ENCODE measurements around the gene PBXIP1. TPM values are rescaled to one million over a fixed set of nuclear protein-coding genes. Genes with fewer than 3 reads are reported as not detected.

The PBXIP1 gene
- total RNA-seq, 1 donor: 90.1 TPM

- peak; percentile 66 for DNase-seq (ENCODE audit: insufficient read length, low spot score, missing footprints)
Measured at GRCh38 chr1:154993572-154994268, 37.8 kb upstream of the PBXIP1 start, which contains the start of gene LENEP. LENEP (plus strand) TSS chr1:154993586; CDS start chr1:154993608, 22 bp downstream.

GRCh38 chr1:154992721-154993571 is 37.0 kb upstream of the PBXIP1 start:
- Histone ChIP-seq H4K20me1 (ENCODE audit: insufficient read depth, low read length) (no peaks in the 10 kb centered on the region), H3K9me3 (ENCODE audit: low read depth, low read length) (no peaks in the 10 kb centered on the region), H3K79me2 (ENCODE audit: insufficient read depth, low read length) (peaks cover 14% of the 10 kb centered on the region), H3K4me1 (ENCODE audit: insufficient read depth, low read length) (no peaks in the 10 kb centered on the region), H3K27ac (ENCODE audit: low read depth, low read length) (no peak overlapping the region), H2AFZ (ENCODE audit: low read length) (no peak overlapping the region), H3K36me3 (ENCODE audit: insufficient read depth, low read length) (peaks cover 23% of the 10 kb centered on the region), H3K4me3 (ENCODE audit: insufficient read depth, low read length) (no peak overlapping the region), H3K27me3 (ENCODE audit: insufficient read depth, low read length) (no peaks in the 10 kb centered on the region), H3K4me2 (ENCODE audit: insufficient read depth, low read length) (no peak overlapping the region)
- TF ChIP-seq CTCF (IDR thresholded peaks at IDR 0.05; ENCODE audit: extremely low read depth, low read depth, low read length): peak; percentile 20
- peak; percentile 87 for DNase-seq (ENCODE audit: insufficient read length, low spot score, missing footprints)

More at GRCh38 chr1:154993572-154994268, 37.8 kb upstream of the PBXIP1 start, which contains the start of gene LENEP:
- H2AFZ ChIP-seq (ENCODE audit: low read length): no peak within 1 kb of the TSS
- no peaks in the 10 kb centered on the region for H3K27me3 ChIP-seq (ENCODE audit: insufficient read depth, low read length)
- H3K79me2 ChIP-seq (ENCODE audit: insufficient read depth, low read length): peaks cover 8% of the 10 kb centered on the region
- no peak within 1 kb of the TSS for H3K27ac ChIP-seq (ENCODE audit: low read depth, low read length)
- peaks cover 19% of the 10 kb centered on the region for H3K36me3 ChIP-seq (ENCODE audit: insufficient read depth, low read length)
- no peaks in the 10 kb centered on the region for H4K20me1 ChIP-seq (ENCODE audit: insufficient read depth, low read length)
- peaks cover under 1% of the 10 kb centered on the region for H3K4me1 ChIP-seq (ENCODE audit: insufficient read depth, low read length)
- H3K4me3 ChIP-seq (ENCODE audit: insufficient read depth, low read length): no peak within 1 kb of the TSS
- no peak for TF ChIP-seq CTCF (IDR thresholded peaks at IDR 0.05; ENCODE audit: extremely low read depth, low read depth, low read length)
- no peaks in the 10 kb centered on the region for H3K9me3 ChIP-seq (ENCODE audit: low read depth, low read length)
- no peak within 1 kb of the TSS for H3K4me2 ChIP-seq (ENCODE audit: insufficient read depth, low read length)

- H3K36me3 ChIP-seq (ENCODE audit: insufficient read depth, low read length): peaks cover 32% of the 10 kb centered on the region
- no peaks in the 10 kb centered on the region for H4K20me1 ChIP-seq (ENCODE audit: insufficient read depth, low read length)
- no peaks in the 10 kb centered on the region for H3K9me3 ChIP-seq (ENCODE audit: low read depth, low read length)
- H3K27ac ChIP-seq (ENCODE audit: low read depth, low read length): no peak overlapping the region
- no peak for DNase-seq (ENCODE audit: insufficient read length, low spot score, missing footprints)
- H3K79me2 ChIP-seq (ENCODE audit: insufficient read depth, low read length): peaks cover 28% of the 10 kb centered on the region
- no peaks in the 10 kb centered on the region for H3K27me3 ChIP-seq (ENCODE audit: insufficient read depth, low read length)
- no peak for TF ChIP-seq CTCF (IDR thresholded peaks at IDR 0.05; ENCODE audit: extremely low read depth, low read depth, low read length)
- H3K4me1 ChIP-seq (ENCODE audit: insufficient read depth, low read length): no peaks in the 10 kb centered on the region
- H2AFZ ChIP-seq (ENCODE audit: low read length): no peak overlapping the region
- H3K4me2 ChIP-seq (ENCODE audit: insufficient read depth, low read length): no peak overlapping the region
- H3K4me3 ChIP-seq (ENCODE audit: insufficient read depth, low read length): no peak overlapping the region
Measured at GRCh38 chr1:154990276-154990675, 34.4 kb upstream of the PBXIP1 start.

Data from osteoblast (primary cell).